HG03521 (cell line): ENCODE measurements around the gene DHX34.

Experiments used
- ATAC-seq: cut with Tn5 transposase; IDR thresholded peaks from one replicate; pipeline ENCODE4 v1.9.1; 2021; ENCODE audit warnings: mild to moderate bottlenecking, moderate library complexity; ENCODE audit not compliant: unreplicated experiment

The DHX34 gene

GRCh38 chr19:47415953-47416642 lies 67.0 kb downstream of the DHX34 start:
- no peak for ATAC-seq

- ATAC-seq: no peak
Observed at GRCh38 chr19:47416643-47416985, 67.5 kb downstream of the DHX34 start.

GRCh38 chr19:47417107-47417745 lies 68.1 kb downstream of the DHX34 start:
- ATAC-seq: no peak

GRCh38 chr19:47417746-47418691 lies 68.9 kb downstream of the DHX34 start:
- no peak for ATAC-seq

- ATAC-seq: no peak
Observed at GRCh38 chr19:47418692-47419029, 69.5 kb downstream of the DHX34 start.

- no peak for ATAC-seq
Observed at GRCh38 chr19:47419030-47419783, 70.1 kb downstream of the DHX34 start, which contains the start of gene MEIS3. Gene MEIS3 (minus strand): TSS chr19:47419527. CDS start chr19:47419081, 446 bp downstream.

GRCh38 chr19:47419789-47420188 lies 70.7 kb downstream of the DHX34 start:
- no peak for ATAC-seq

- ATAC-seq: no peak
Observed at GRCh38 chr19:47421244-47421786, 72.2 kb downstream of the DHX34 start.

GRCh38 chr19:47421844-47422395 lies 72.8 kb downstream of the DHX34 start:
- no peak for ATAC-seq

GRCh38 chr19:47422417-47423163 lies 73.5 kb downstream of the DHX34 start:
- no peak for ATAC-seq

GRCh38 chr19:47423203-47423882 lies 74.2 kb downstream of the DHX34 start:
- ATAC-seq: no peak

GRCh38 chr19:47427241-47428176 lies 78.4 kb downstream of the DHX34 start:
- ATAC-seq: no peak

- ATAC-seq: no peak
Observed at GRCh38 chr19:47428177-47428894, 79.2 kb downstream of the DHX34 start.

- no peak for ATAC-seq
Observed at GRCh38 chr19:47429140-47429793, 80.2 kb downstream of the DHX34 start.

GRCh38 chr19:47430041-47430802 lies 81.1 kb downstream of the DHX34 start:
- no peak for ATAC-seq

GRCh38 chr19:47432091-47432490 lies 83.0 kb downstream of the DHX34 start:
- no peak for ATAC-seq
